GM12892 (cell line): ENCODE results near the gene MOCOS.

Source experiments
- POLR2A ChIP-seq: IDR thresholded peaks from 2 replicates; pipeline ENCODE4 v1.6.1; 2011; ENCODE audit warnings: low read depth, low read length, control low read depth
- POLR2AphosphoS5 ChIP-seq: IDR thresholded peaks from 2 replicates; pipeline ENCODE4 v1.6.1; 2011; ENCODE audit warnings: low read depth, low read length, control low read depth
- TAF1 ChIP-seq: IDR thresholded peaks from 2 replicates; pipeline ENCODE4 v1.6.1; 2011; ENCODE audit warnings: low read depth, mild to moderate bottlenecking, control low read depth, low read length, borderline replicate concordance

GRCh38 chr18:36176711-36177110 is 10.6 kb upstream of the MOCOS start:
- TF ChIP-seq POLR2A (no peak), POLR2AphosphoS5 (no peak), TAF1 (no peak)
